Skeletal muscle cell (primary cell): ENCODE measurements around the gene SMURF1.

Experiments
- DNase-seq: peaks from one replicate; pipeline ENCODE4 v3.0.0-alpha.2; 2010; ENCODE audit warnings: low read depth
- H3K4me3 ChIP-seq: 2 replicates; pipeline ENCODE4 v1.5.1; 2011; ENCODE audit warnings: low read depth, mild to moderate bottlenecking, control low read depth, low read length, moderate library complexity

The SMURF1 gene

GRCh38 chr7:99014113-99014985 is 129.6 kb downstream of the SMURF1 start:
- no peak for DNase-seq

GRCh38 chr7:99013266-99014112 is 130.4 kb downstream of the SMURF1 start:
- no peak overlapping the region for H3K4me3 ChIP-seq
- no peak for DNase-seq

More at GRCh38 chr7:99014113-99014985, 129.6 kb downstream of the SMURF1 start:
- no peak overlapping the region for H3K4me3 ChIP-seq

GRCh38 chr7:99012722-99013121 is 131.2 kb downstream of the SMURF1 start:
- no peak overlapping the region for H3K4me3 ChIP-seq
- DNase-seq: no peak

GRCh38 chr7:99011706-99012404 is 132.1 kb downstream of the SMURF1 start:
- no peak for DNase-seq
- H3K4me3 ChIP-seq: no peak overlapping the region

- H3K4me3 ChIP-seq: no peak overlapping the region
- no peak for DNase-seq
Observed at GRCh38 chr7:99011341-99011705, 132.6 kb downstream of the SMURF1 start.

DNA sequence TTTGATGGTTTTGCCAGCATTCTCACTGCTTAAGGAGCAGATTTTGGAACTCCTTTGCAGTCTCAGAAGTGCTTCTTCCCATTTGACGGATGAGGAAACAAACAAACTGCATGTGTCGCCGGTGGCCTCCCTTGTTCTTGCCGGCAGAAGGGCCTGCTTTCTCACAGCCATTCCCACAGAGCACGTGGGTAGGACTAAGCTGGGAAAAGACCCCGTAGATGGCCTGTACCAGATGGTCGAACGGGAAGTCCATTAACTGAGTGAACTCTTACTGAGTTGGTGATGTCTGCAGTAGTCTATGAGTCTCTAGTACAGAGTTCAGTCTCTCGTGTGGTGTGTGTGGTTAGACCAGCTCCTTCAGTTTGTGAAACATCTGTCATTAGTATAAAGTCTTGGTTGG is 133.6 kb downstream of the SMURF1 start:
- H3K4me3 ChIP-seq: no peak overlapping the region
- DNase-seq: no peak

- H3K4me3 ChIP-seq: no peak overlapping the region
- no peak for DNase-seq
Observed at GRCh38 chr7:99008921-99009530, 134.9 kb downstream of the SMURF1 start.

DNA sequence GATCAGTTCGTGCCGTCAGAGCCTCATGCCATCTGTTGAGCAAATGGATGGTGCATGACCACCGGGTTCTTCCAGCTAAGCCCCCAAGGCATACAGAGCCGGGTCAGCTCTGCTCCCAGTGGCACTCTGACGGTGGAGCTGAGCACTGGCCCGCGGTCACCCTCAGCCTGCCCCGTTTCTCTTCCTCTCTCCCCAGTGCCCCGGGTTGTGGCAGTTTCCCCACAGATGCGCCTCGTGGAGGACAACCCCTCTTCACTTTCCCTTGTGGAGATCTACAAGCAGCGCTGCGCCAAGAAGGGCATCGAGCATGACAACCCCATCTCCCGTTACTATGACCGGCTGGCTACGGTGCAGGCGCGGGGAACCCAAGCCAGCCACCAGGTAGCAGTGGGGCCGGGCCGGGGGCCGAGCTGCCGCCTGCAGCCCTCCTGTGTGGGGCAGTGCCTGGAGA is 135.7 kb downstream of the SMURF1 start:
- DNase-seq: no peak
- H3K4me3 ChIP-seq: no peak overlapping the region

DNA sequence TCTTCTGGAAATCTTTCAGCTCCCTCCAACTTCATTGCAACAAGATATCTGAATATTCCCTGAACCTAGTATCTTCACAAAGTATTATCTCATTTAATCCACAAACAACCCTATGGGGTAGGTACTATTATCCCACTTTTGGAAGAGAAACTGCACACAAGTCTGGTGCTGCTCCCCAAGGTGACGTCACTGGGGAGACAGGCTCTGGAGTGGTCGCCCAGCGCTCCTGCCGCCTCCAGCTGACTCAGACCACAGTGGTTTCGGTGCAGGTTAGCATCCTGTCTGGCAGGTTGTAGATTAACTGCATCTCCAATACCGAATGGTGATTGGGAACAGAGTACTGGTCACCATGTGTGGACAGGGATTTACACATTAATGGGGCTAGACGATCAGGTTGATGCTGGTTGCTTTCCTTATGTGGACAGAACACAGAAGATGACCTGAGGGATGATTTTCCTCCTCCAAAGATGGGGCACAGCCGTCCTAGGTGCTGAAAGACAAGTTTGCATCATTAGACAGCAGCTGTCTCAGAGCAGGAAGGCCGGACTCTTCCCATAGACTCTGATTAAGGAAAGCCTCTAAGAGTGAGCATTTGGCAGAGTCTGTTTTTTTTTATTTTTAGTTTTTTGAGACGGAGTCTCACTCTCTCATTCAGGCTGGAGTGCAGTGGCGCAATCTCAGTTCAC is 137.0 kb downstream of the SMURF1 start:
- DNase-seq: no peak
- H3K4me3 ChIP-seq: no peak overlapping the region

DNA sequence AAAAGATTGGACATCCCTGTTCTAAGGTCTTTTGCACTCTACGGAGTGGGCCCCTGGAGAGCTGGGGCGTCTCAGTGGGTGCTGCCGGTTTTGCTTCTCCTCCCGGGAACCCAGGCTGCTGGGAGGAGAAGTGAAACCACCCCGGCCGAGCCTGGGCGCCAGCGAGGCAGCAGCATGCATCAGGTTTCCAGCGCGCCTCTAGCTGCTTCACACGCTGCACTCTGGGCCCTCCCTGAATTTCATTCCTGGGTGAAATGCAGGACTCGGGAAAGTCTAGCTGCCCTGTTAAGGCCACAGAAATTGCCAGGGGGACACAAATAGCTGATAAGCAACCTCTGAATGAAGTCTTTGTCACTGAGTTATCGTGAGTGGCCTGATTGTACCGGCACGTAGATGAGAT is 138.1 kb downstream of the SMURF1 start:
- no peak for DNase-seq
- no peak overlapping the region for H3K4me3 ChIP-seq

- DNase-seq: no peak
- H3K4me3 ChIP-seq: no peak overlapping the region
Observed at GRCh38 chr7:99004781-99005500, 139.0 kb downstream of the SMURF1 start.

DNA sequence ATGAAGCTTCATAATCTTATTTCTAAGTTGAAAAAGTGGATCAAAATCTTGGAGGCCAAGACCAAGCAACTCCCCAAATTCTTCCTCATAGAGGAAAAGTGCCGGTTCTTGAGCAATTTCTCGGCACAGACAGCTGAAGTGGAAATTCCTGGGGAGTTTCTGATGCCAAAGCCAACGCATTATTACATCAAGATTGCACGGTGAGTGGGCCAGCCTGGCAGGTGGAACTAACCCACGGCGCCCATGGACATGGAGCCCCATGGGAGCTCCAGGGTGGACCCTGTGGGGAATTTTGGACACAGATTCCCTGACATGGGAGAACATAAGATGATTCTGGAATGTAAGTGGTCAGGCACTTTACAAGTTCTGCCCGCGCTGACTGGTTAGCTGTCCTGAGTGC is 139.7 kb downstream of the SMURF1 start:
- no peak for DNase-seq
- no peak overlapping the region for H3K4me3 ChIP-seq

GRCh38 chr7:99003419-99003818 is 140.5 kb downstream of the SMURF1 start:
- no peak overlapping the region for H3K4me3 ChIP-seq
- DNase-seq: no peak

- no peak for DNase-seq
Observed at GRCh38 chr7:99002827-99003212, 141.1 kb downstream of the SMURF1 start.

DNA sequence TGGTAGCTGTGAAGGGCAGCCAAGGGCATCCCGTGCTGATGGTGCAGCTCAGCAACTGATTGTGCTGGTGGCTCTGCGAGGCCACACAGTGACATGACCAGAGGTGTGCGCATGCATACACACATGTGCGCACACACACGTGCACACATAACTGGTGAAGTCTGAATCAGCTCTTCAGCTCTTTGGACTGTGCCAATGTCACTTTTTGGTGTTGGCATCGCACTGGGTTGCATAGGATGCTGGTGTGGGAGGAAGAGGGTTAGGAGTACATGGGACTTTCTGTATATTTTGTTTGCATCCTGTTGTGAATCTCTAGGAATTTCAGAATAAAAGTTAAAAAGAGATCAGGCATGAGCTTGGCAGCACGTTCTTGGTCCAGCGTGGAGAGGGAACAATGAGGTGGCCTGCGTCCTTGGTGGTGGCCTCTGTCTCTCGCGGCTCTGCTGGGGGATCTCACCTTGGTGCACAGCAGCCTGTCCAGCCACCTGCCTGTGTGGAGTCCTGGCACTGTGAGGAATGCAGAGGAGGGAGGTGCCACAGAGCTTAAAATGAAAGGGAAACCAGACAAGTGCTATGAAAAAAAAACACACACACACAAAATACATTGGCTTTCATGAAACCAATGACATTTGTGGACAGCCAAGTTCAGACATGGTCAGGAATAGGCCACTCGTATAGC is 141.6 kb downstream of the SMURF1 start:
- no peak for DNase-seq
- H3K4me3 ChIP-seq: no peak overlapping the region

More at GRCh38 chr7:99002827-99003212, 141.1 kb downstream of the SMURF1 start:
- H3K4me3 ChIP-seq: no peak overlapping the region

DNA sequence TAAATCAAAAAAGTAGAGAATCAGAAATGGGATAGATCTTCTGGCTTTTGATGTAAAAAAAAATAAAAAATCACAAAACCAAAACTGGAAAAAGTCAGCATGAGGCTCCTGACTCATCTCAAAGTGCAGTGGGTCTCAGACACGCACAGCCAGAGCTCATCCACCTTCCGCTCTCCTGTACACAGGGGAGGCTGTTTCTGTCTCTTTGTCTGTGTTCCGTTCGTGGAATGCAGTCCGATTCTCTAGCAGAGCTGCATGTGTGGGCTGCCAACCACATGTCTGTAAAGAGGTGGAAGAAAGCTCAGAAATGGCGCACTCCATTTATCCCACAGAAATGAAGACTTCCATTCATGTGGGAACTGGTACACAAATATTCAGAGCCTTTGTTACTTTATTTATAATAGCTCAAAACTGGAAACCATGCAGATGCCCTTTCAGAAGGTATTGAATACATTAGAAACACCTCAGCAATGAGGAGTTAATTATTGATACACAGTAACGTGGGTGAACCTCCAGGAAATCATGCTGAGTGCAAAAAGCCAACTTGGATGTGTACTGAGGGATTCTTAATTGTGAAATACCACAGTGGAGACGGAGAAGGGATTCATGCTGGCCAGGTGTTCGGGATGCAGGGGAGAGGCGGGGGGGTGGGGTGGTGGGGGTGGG is 142.3 kb downstream of the SMURF1 start:
- H3K4me3 ChIP-seq: no peak overlapping the region
- DNase-seq: no peak

- DNase-seq: no peak
- no peak overlapping the region for H3K4me3 ChIP-seq
Observed at GRCh38 chr7:99000904-99001465, 142.9 kb downstream of the SMURF1 start.
